SK-N-MC (cell line): Measurements from ENCODE around the gene PLEKHG4B.

Source experiments
- EZH2 ChIP-seq: fragments of 200-600 bp; sonication (generic); IDR thresholded peaks from one replicate; pipeline ENCODE4 v1.6.1; 2017; ENCODE audit warnings: antibody characterized with exemption
- FOXP2 ChIP-seq: optimal IDR thresholded peaks from 2 replicates; pipeline ENCODE3; 2011; ENCODE audit warnings: mild to moderate bottlenecking, moderate library complexity; ENCODE audit not compliant: insufficient read depth; ENCODE audit errors: extremely low read length, control extremely low read depth
- POLR2AphosphoS5 ChIP-seq: IDR thresholded peaks from 2 replicates; pipeline ENCODE4 v1.6.1; 2012; ENCODE audit warnings: mild to moderate bottlenecking, low read depth, low read length, borderline replicate concordance

DNA sequence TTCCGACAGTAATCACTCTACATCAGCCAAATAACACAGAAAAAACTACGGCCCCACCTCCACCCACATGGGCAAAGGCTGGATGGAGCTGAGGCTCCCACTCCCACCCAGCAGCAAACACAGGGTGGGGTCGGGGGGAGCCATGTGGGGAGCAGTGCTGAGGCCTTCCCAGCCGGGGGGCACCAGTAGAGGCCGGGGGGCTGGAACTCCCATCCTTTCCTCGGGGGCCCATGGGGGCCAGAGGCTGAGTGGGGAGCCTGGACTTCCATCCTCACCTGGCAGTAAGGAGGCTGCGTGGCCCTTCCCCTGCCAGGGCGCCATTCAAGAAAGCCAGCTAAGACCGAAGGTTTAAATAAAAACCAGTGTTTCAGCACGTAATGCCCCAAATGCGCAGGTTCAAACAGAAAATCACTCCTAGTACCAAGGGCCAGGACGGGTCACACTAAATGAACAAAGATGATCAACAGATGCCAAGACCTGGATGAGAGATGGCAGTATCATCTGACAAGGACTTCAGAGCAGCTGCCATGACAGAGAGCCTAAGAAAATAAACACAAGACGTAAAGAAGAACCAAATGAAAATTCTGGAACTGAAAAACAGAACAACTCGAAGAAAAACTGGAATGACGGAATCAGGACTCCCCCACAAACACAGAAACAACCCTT lies 116.6 kb downstream of the PLEKHG4B start:
- TF ChIP-seq POLR2AphosphoS5 (no peak), EZH2 (no peak), FOXP2 (no peak)
